OCI-M1 (cell line): ENCODE results near the gene PRM2.

Source experiments
- DNase-seq: peaks from one replicate; lab custom pipeline; 2025; lab: John Stamatoyannopoulos, UW

PRM2 gene

GRCh38 chr16:11225677-11226549 is 50.4 kb downstream of the PRM2 start:
- no peak for DNase-seq
